NB4 (cell line): ENCODE results near the gene SLC7A7.
"Not testable (repeated sequence)": the region's sequence is repeated elsewhere in the genome, so short reads cannot be mapped to it uniquely, and the experiment has no call there.

Source experiments
- DNase-seq: peaks from one replicate; pipeline ENCODE4 v3.0.0; 2010; ENCODE audit warnings: low read depth
- H3K4me3 ChIP-seq: one replicate; pipeline ENCODE4 v1.5.1; 2011; ENCODE audit warnings: mild to moderate bottlenecking, low read depth, low read length, moderate library complexity
- CTCF ChIP-seq: IDR thresholded peaks from one replicate; pipeline ENCODE4 v1.5.1; 2012; ENCODE audit warnings: low read depth, low read length
- MAX ChIP-seq: IDR thresholded peaks from 2 replicates; pipeline ENCODE4 v1.6.1; 2011; ENCODE audit warnings: low read depth, low read length
- MYC ChIP-seq: IDR thresholded peaks from 2 replicates; pipeline ENCODE4 v1.6.1; 2011; ENCODE audit warnings: low read depth, low read length
- POLR2A ChIP-seq: IDR thresholded peaks from 2 replicates; pipeline ENCODE4 v1.6.1; 2011; ENCODE audit warnings: mild to moderate bottlenecking; ENCODE audit not compliant: insufficient read length; ENCODE audit errors: extremely low read depth

Gene SLC7A7

GRCh38 chr14:22794551-22794951, 20.7 kb downstream of the SLC7A7 start:
- TF ChIP-seq MAX (no peak), POLR2A (no peak), MYC (no peak), CTCF (no peak)
- H3K4me3 ChIP-seq: no peak overlapping the region
- DNase-seq: no peak

- TF ChIP-seq MYC (no peak), CTCF (no peak), MAX (no peak), POLR2A (no peak)
- H3K4me3 ChIP-seq: no peak overlapping the region
- no peak for DNase-seq
These were observed 21.3 kb downstream of the SLC7A7 start for GRCh38 chr14:22793976-22794375.

GRCh38 chr14:22793550-22793949, 21.7 kb downstream of the SLC7A7 start:
- DNase-seq, H3K4me3 ChIP-seq: not testable (repeated sequence)

- TF ChIP-seq MAX (no peak), MYC (no peak), CTCF (no peak), POLR2A (no peak)
- no peak overlapping the region for H3K4me3 ChIP-seq
- DNase-seq: no peak
These were observed 23.1 kb downstream of the SLC7A7 start for GRCh38 chr14:22792158-22792557.

- TF ChIP-seq MAX (no peak), CTCF (no peak), POLR2A (no peak), MYC (no peak)
- no peak for DNase-seq
These were observed 23.9 kb downstream of the SLC7A7 start for GRCh38 chr14:22791301-22791700.

GRCh38 chr14:22786685-22787084, 28.6 kb downstream of the SLC7A7 start:
- TF ChIP-seq POLR2A (no peak), MAX (no peak), MYC (no peak)
- no peak for DNase-seq
- H3K4me3 ChIP-seq: no peak overlapping the region

More at GRCh38 chr14:22791301-22791700, 23.9 kb downstream of the SLC7A7 start:
- no peak overlapping the region for H3K4me3 ChIP-seq

- DNase-seq: no peak
- H3K4me3 ChIP-seq: no peak overlapping the region
- TF ChIP-seq MYC: no peak
- TF ChIP-seq CTCF: no peak
- no peak for TF ChIP-seq MAX
- TF ChIP-seq POLR2A: no peak
These were observed 33.8 kb downstream of the SLC7A7 start for GRCh38 chr14:22781301-22781991.
